ENCODE results near the gene COX19.

Gene COX19

GRCh38 chr7:972676-973309, 2.6 kb downstream of the COX19 start:
- peak overlapping the region; percentile 65 for H3K4me3 Mint-ChIP-seq
- no peaks in the 10 kb centered on the region for H3K27me3 Mint-ChIP-seq (ENCODE audit: low read depth, poor library complexity)
- peaks cover 42% of the 10 kb centered on the region for H3K4me1 Mint-ChIP-seq
- peaks cover 27% of the 10 kb centered on the region for H3K36me3 Mint-ChIP-seq (ENCODE audit: low read depth)
- no peak overlapping the region for H3K27ac Mint-ChIP-seq
- H3K9me3 Mint-ChIP-seq, result no peaks in the 10 kb centered on the region
- DNase-seq, result no peak
- TF ChIP-seq, protein P1, sequence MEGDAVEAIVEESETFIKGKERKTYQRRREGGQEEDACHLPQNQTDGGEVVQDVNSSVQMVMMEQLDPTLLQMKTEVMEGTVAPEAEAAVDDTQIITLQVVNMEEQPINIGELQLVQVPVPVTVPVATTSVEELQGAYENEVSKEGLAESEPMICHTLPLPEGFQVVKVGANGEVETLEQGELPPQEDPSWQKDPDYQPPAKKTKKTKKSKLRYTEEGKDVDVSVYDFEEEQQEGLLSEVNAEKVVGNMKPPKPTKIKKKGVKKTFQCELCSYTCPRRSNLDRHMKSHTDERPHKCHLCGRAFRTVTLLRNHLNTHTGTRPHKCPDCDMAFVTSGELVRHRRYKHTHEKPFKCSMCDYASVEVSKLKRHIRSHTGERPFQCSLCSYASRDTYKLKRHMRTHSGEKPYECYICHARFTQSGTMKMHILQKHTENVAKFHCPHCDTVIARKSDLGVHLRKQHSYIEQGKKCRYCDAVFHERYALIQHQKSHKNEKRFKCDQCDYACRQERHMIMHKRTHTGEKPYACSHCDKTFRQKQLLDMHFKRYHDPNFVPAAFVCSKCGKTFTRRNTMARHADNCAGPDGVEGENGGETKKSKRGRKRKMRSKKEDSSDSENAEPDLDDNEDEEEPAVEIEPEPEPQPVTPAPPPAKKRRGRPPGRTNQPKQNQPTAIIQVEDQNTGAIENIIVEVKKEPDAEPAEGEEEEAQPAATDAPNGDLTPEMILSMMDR (IDR thresholded peaks at IDR 0.05), result no peak

DNA sequence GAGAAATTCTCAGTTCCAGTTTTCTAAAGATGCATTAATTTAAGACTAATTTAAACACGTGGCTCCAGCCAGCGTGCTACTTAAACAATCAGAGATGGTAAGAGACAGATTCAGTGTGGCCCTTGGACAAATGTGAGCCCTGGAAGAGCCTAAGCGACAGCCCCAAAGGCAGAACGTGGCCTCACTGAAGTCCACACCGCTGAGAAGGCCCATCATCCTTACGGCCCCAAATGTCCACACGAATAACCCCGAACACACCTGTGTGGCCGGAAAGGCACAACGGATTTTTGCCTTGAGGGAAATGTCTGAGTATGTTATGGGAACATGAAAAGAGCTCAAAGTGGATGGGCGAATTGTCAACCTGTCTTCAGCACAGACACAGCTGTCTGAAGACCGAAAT, 3.2 kb downstream of the COX19 start:
- Mint-ChIP-seq H3K36me3 (ENCODE audit: low read depth) (peaks cover 34% of the 10 kb centered on the region), H3K4me3 (no peak overlapping the region), H3K27ac (no peak overlapping the region)

GRCh38 chr7:970744-971143, 4.6 kb downstream of the COX19 start:
- H3K27me3 Mint-ChIP-seq (ENCODE audit: low read depth, poor library complexity), result no peaks in the 10 kb centered on the region
- peak overlapping the region; percentile 73 for H3K27ac Mint-ChIP-seq
- peaks cover 40% of the 10 kb centered on the region for H3K4me1 Mint-ChIP-seq
- peaks cover 44% of the 10 kb centered on the region for H3K36me3 Mint-ChIP-seq (ENCODE audit: low read depth)
- H3K9me3 Mint-ChIP-seq, result no peaks in the 10 kb centered on the region
- DNase-seq, result no peak
- TF ChIP-seq, protein P1 (IDR thresholded peaks at IDR 0.05), result no peak
- H3K4me3 Mint-ChIP-seq, result no peak overlapping the region

More for the DNA sequence above, 3.2 kb downstream of the COX19 start:
- H3K27me3 Mint-ChIP-seq (ENCODE audit: low read depth, poor library complexity), result no peaks in the 10 kb centered on the region
- no peaks in the 10 kb centered on the region for H3K9me3 Mint-ChIP-seq
- peaks cover 35% of the 10 kb centered on the region for H3K4me1 Mint-ChIP-seq
- TF ChIP-seq, protein P1 (IDR thresholded peaks at IDR 0.05), result no peak
- no peak for DNase-seq

GRCh38 chr7:969403-969802, 5.9 kb downstream of the COX19 start:
- TF ChIP-seq, protein P1 (IDR thresholded peaks at IDR 0.05), result no peak
- no peak overlapping the region for H3K27ac Mint-ChIP-seq
- no peak for DNase-seq
- peaks cover 42% of the 10 kb centered on the region for H3K4me1 Mint-ChIP-seq
- peaks cover 44% of the 10 kb centered on the region for H3K36me3 Mint-ChIP-seq (ENCODE audit: low read depth)
- no peak overlapping the region for H3K4me3 Mint-ChIP-seq
- H3K9me3 Mint-ChIP-seq, result no peaks in the 10 kb centered on the region
- no peaks in the 10 kb centered on the region for H3K27me3 Mint-ChIP-seq (ENCODE audit: low read depth, poor library complexity)

- Mint-ChIP-seq H3K36me3 (ENCODE audit: low read depth) (peaks cover 44% of the 10 kb centered on the region), H3K9me3 (no peaks in the 10 kb centered on the region), H3K27ac (no peak overlapping the region), H3K4me3 (no peak overlapping the region), H3K4me1 (peaks cover 40% of the 10 kb centered on the region), H3K27me3 (ENCODE audit: low read depth, poor library complexity) (no peaks in the 10 kb centered on the region)
- TF ChIP-seq, protein P1 (IDR thresholded peaks at IDR 0.05), result no peak
- DNase-seq, result no peak
These were observed 6.9 kb downstream of the COX19 start for GRCh38 chr7:968205-969105.
